ENCODE measurements around the gene OR8K5.
"Not testable (repeated sequence)": the region's sequence is repeated elsewhere in the genome, so short reads cannot be mapped to it uniquely, and the experiment has no call there.

Gene OR8K5

GRCh38 chr11:56160217-56160616 is at the start of gene OR8K5:
TSS of gene OR8K5 (minus strand) at chr11:56160317. CDS start at chr11:56160317, 0 bp downstream.
- no peak for DNase-seq (ENCODE audit: low read depth in 2 of 2)

GRCh38 chr11:56207790-56208189 is 47.7 kb upstream of the OR8K5 start:
- no peak for DNase-seq (ENCODE audit: low read depth in 2 of 2)

- DNase-seq (ENCODE audit: low read depth in 2 of 2) = no peak
Measured at GRCh38 chr11:56197367-56197766, 37.2 kb upstream of the OR8K5 start.

- DNase-seq (ENCODE audit: low read depth in 2 of 2) = no peak
Measured at GRCh38 chr11:56196705-56197104, 36.6 kb upstream of the OR8K5 start.

GRCh38 chr11:56188602-56189001 is 28.5 kb upstream of the OR8K5 start:
- DNase-seq (ENCODE audit: low read depth in 2 of 2) = no peak

GRCh38 chr11:56183459-56183858 is 23.3 kb upstream of the OR8K5 start:
- DNase-seq (ENCODE audit: low read depth in 2 of 2) = no peak

GRCh38 chr11:56176318-56176717 is 16.2 kb upstream of the OR8K5 start, which contains the start of gene OR5J2:
TSS of gene OR5J2 (plus strand) at chr11:56176618. CDS start at chr11:56176618, 0 bp downstream.
- DNase-seq (ENCODE audit: low read depth in 2 of 2) = no peak

GRCh38 chr11:56172256-56172830 is 12.2 kb upstream of the OR8K5 start:
- no peak for DNase-seq (ENCODE audit: low read depth in 2 of 2)

GRCh38 chr11:56163804-56164203 is 3.7 kb upstream of the OR8K5 start:
- no peak for DNase-seq (ENCODE audit: low read depth in 2 of 2)

- DNase-seq (ENCODE audit: low read depth in 2 of 2) = no peak
Measured at GRCh38 chr11:56152333-56152732, 7.8 kb downstream of the OR8K5 start.

GRCh38 chr11:56151376-56151775 is 8.7 kb downstream of the OR8K5 start:
- no peak for DNase-seq (ENCODE audit: low read depth in 2 of 2)

- DNase-seq (ENCODE audit: low read depth in 2 of 2) = not testable (repeated sequence)
Measured at GRCh38 chr11:56143681-56144080, 16.4 kb downstream of the OR8K5 start.

GRCh38 chr11:56140151-56140661 is 19.9 kb downstream of the OR8K5 start, which contains the start of gene OR8J3:
TSS of gene OR8J3 (minus strand) at chr11:56140201. CDS start at chr11:56137718, 2,483 bp downstream.
- DNase-seq (ENCODE audit: low read depth in 2 of 2) = no peak

- DNase-seq (ENCODE audit: low read depth in 2 of 2) = no peak
Measured at GRCh38 chr11:56122073-56122472, 38.0 kb downstream of the OR8K5 start, which contains the start of gene OR8H3. TSS of gene OR8H3 (plus strand) at chr11:56122373. CDS start at chr11:56122373, 0 bp downstream.
